Stimulated activated CD4-positive, alpha-beta T cell treated with anti-CD3 and anti-CD28 coated beads, Interleukin-15, amount 100 ng/mL, for 48 hours (primary cell): ENCODE data around the gene SMG7.
"Not testable (repeated sequence)": the region's sequence is repeated elsewhere in the genome, so short reads cannot be mapped to it uniquely, and the experiment has no call there.

Experiments
- DNase-seq, 2 donors: peaks; one replicate each; pipeline ENCODE4 v3.0.0-alpha.2; 2020; ENCODE audit warnings: low read depth in 2 of 2

The SMG7 gene, protein sequence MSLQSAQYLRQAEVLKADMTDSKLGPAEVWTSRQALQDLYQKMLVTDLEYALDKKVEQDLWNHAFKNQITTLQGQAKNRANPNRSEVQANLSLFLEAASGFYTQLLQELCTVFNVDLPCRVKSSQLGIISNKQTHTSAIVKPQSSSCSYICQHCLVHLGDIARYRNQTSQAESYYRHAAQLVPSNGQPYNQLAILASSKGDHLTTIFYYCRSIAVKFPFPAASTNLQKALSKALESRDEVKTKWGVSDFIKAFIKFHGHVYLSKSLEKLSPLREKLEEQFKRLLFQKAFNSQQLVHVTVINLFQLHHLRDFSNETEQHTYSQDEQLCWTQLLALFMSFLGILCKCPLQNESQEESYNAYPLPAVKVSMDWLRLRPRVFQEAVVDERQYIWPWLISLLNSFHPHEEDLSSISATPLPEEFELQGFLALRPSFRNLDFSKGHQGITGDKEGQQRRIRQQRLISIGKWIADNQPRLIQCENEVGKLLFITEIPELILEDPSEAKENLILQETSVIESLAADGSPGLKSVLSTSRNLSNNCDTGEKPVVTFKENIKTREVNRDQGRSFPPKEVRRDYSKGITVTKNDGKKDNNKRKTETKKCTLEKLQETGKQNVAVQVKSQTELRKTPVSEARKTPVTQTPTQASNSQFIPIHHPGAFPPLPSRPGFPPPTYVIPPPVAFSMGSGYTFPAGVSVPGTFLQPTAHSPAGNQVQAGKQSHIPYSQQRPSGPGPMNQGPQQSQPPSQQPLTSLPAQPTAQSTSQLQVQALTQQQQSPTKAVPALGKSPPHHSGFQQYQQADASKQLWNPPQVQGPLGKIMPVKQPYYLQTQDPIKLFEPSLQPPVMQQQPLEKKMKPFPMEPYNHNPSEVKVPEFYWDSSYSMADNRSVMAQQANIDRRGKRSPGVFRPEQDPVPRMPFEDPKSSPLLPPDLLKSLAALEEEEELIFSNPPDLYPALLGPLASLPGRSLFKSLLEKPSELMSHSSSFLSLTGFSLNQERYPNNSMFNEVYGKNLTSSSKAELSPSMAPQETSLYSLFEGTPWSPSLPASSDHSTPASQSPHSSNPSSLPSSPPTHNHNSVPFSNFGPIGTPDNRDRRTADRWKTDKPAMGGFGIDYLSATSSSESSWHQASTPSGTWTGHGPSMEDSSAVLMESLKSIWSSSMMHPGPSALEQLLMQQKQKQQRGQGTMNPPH

GRCh38 chr1:183472488-183473216, at the start of gene SMG7:
TSS of gene SMG7 (plus strand) at chr1:183472499. CDS start at chr1:183472621, 122 bp downstream.
- DNase-seq = peak; percentile 24 to 33

DNA sequence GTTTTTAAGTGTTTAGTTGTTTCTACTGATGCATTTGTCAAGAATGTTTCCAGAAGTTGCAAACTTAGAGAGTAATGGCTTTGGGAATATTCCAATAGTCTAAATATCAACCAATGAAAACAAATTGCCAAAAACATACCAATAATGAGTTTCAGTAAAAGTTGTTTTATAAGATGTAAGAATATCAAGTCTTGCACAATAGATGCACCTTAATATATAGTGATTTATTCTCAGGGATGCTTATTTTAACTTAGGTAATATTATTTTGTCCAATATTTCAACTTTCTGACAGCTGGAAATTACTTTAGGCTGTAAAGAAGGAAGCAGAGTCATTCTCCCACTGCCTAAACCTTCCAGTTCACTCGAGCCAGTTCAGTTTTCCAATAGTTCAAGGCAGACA, 48.8 kb upstream of the SMG7 start:
- DNase-seq = no peak

- no peak for DNase-seq
These were observed 47.6 kb upstream of the SMG7 start for GRCh38 chr1:183424691-183425090.

GRCh38 chr1:183427591-183427990, 44.7 kb upstream of the SMG7 start:
- DNase-seq = not testable (repeated sequence)

DNA sequence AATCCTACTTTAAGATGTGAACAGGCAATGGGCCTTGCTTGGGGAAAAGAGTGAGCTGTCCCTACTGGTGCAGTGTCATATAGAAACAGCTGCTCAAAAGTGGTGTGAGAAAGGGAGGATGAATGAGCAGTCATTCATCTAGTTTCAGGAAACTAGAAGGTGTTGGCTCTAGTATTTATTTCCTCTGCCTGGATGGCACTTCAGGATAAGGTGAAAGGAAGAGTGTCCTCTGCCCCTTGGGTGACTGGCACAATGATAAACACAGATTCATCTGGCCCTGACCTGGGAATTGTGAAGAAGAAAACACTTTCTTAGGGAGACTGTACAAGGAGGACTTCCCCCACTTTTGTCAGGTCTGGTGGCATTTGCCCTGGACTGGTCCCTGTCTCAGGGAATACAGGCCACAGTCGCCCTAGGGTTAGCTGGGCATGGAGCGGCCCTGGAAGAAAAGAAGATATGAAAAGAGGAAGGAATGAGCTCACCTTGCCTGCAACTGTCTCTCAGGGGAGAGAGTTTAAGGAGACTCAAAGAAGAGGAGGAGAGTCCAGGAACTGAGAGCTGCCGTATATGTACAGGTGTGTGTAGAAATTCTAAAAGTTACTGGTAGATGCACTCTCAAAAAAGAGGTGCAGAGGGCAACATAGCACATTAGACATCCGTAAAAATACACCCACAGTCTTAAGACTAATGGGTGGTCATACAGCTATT, 40.3 kb upstream of the SMG7 start:
- DNase-seq = no peak

GRCh38 chr1:183432548-183432875, 39.8 kb upstream of the SMG7 start:
- no peak for DNase-seq

- no peak for DNase-seq
These were observed 38.6 kb upstream of the SMG7 start for GRCh38 chr1:183433703-183434102.

GRCh38 chr1:183435497-183435896, 36.8 kb upstream of the SMG7 start:
- no peak for DNase-seq

GRCh38 chr1:183438060-183438459, 34.2 kb upstream of the SMG7 start:
- no peak for DNase-seq

GRCh38 chr1:183443011-183443410, 29.3 kb upstream of the SMG7 start:
- no peak for DNase-seq

DNA sequence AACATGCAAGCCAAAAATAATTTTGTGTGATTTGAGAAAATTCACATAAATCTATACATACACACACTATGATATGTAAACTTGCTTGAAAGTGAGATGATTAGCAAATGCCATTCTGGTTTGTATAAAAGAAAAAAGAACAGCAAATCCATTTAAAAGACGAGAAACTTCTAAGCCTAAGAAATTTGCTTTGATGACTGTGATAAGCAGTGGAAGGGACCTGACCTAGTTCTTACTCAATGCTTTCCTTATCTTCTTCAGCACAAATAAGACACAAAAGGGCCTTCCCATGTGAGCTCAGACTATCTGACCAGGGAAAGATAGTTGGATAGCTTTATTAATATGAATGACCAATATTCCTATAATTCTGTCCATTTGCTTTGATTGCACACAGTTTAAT, 28.8 kb upstream of the SMG7 start:
- no peak for DNase-seq

GRCh38 chr1:183444243-183444642, 28.1 kb upstream of the SMG7 start:
- no peak for DNase-seq

DNA sequence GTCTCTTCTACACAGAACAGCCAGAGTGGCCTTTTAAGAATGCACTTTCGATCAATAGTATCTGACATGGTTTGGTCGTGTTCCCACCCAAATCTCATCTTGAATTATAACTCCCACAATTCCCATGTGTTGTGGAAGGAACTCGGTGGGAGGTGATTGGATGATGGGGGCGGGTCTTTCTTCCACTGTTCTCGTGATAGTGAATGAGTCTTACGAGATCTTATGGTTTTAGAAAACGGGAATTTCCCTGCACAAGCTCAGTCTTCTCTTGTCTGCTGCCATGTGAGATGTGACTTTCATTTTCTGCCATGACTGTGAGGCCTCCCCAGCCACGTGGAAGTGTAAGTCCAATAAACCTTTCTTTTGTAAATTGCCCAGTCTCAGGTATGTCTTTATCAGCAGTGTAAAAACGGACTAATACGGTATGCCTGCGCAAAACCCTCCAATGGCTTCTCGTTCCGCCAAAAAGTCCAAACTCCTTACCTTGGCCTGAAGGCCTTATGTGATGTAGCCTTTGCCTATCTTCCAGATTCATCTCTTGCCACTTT, 23.0 kb upstream of the SMG7 start:
- DNase-seq = no peak

DNA sequence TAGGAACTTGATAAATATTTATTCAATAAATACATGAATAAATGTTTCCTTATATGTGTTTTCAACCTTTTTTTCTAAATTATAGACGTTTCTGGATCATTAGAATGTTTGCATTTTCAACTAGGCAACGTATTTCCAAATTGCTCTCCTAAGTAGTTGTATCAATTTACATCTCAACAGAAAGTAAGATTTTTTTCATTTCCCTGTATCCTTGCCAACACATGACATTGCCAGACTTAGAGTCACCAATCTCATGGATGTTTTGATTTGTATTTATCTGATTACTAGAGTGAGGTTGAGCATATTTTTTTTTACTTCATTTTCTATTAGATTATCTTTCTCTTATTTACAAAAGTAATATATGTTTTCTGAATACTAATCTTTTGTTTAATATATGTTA, 22.2 kb upstream of the SMG7 start:
- no peak for DNase-seq

GRCh38 chr1:183454377-183454776, 17.9 kb upstream of the SMG7 start:
- DNase-seq = no peak

GRCh38 chr1:183456826-183457225, 15.5 kb upstream of the SMG7 start:
- no peak for DNase-seq

- no peak for DNase-seq
These were observed 14.8 kb upstream of the SMG7 start for GRCh38 chr1:183457449-183457848.

DNA sequence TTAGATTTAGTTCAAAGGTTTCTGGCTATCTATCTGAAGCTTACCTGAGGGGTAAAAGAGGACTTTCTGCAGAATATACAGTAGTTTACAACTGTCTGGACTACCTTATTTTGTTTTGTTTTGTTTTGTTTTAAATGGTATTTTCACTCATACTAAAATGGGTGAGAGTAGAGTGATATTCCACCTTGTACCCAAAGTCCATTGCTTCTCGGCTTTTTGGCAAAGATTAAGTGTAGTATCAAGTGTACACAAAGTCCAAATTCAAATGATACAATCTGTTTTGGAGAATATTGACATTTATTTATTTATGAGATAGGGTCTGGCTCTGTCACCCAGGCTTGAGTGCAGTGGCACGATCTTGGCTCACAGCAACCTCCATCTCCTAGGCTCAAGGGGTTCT, 11.7 kb upstream of the SMG7 start:
- DNase-seq = no peak

- no peak for DNase-seq
These were observed 10.9 kb upstream of the SMG7 start for GRCh38 chr1:183461350-183461749.

DNA sequence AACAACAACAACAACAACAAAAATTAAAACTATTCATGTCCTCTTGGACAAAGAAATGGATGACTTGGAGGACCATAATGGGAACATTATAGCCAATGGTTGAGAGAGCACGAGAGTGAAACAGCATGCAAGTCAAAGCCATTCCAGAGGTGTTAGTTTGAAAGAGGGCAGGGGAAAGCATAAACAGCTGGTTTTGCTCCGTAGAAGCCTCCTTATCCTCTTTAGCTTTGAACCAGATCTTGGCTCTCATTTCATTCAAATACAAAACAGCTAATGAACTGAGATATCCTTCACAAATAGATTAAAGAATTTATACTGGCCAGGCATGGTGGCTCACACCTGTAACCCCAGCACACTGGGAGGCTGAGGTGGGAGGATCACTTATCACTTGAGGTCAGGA, 8.7 kb upstream of the SMG7 start:
- no peak for DNase-seq

DNA sequence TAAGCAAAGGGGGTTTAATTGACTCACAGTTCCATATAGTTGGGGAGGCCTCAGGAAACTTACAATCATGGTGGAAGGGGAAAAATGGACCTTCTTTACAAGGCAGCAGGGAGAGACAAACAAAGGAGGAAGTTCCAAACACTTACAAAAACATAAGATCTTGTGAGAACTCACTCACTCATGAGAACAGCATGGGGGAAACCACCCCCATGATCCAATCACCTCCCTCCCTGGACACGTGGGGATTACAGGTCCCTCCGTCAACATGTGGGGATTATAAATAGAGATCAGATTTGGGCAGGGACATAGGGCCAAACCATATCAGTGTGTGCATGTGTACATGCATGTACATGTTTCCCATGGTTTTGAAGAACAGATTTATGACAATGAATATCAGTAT, 5.5 kb upstream of the SMG7 start:
- no peak for DNase-seq
